Upper lobe of left lung (tissue), 4 donors: ENCODE measurements around the gene AOX1.

Experiments
- POLR2AphosphoS5 ChIP-seq, 2 donors: sonication (generic); formaldehyde crosslinking; IDR thresholded peaks; one replicate each; pipeline ENCODE4 v1.5.1; 2017; ENCODE audit warnings: antibody characterized with exemption in 2 of 2
- TF ChIP-seq, protein P1 (sequence below), 6 experiments: fragments of 450-650 bp in 4 of 6; fragments of 200-600 bp in 2 of 6; sonication (generic) in 2 of 6; IDR thresholded peaks; one replicate each; pipeline ENCODE4 v1.5.1; 2016 to 2019; ENCODE audit warnings: antibody characterized with exemption in 6 of 6

DNA sequence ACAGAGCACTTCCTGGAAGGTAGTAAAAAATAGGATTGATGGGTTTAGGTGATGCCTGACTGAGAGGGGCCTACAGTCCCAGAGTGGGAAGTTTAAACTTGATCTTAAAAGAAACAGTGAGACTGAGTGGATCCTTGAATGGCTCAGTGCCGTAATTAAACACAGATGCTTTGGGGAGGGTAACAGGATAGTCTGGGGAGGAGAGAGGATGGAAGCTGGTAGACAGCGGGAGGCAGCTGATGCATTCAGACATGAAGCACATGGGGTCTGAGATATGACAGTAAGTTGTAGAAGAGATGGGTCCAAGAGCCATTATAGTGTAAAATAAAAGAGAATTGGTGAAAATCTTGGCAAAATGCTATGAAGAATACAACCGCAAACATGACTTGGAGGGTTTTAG is 54.4 kb downstream of the AOX1 start:
- TF ChIP-seq, protein P1, sequence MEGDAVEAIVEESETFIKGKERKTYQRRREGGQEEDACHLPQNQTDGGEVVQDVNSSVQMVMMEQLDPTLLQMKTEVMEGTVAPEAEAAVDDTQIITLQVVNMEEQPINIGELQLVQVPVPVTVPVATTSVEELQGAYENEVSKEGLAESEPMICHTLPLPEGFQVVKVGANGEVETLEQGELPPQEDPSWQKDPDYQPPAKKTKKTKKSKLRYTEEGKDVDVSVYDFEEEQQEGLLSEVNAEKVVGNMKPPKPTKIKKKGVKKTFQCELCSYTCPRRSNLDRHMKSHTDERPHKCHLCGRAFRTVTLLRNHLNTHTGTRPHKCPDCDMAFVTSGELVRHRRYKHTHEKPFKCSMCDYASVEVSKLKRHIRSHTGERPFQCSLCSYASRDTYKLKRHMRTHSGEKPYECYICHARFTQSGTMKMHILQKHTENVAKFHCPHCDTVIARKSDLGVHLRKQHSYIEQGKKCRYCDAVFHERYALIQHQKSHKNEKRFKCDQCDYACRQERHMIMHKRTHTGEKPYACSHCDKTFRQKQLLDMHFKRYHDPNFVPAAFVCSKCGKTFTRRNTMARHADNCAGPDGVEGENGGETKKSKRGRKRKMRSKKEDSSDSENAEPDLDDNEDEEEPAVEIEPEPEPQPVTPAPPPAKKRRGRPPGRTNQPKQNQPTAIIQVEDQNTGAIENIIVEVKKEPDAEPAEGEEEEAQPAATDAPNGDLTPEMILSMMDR (IDR thresholded peaks at IDR 0.05): no peak
- no peak for TF ChIP-seq POLR2AphosphoS5 (IDR thresholded peaks at IDR 0.05)
